ENCODE measurements around the gene LMF1. TPM values are rescaled to one million over a fixed set of nuclear protein-coding genes. Genes with fewer than 3 reads are reported as not detected.

LMF1 gene
- 10.2 TPM for total RNA-seq

DNA sequence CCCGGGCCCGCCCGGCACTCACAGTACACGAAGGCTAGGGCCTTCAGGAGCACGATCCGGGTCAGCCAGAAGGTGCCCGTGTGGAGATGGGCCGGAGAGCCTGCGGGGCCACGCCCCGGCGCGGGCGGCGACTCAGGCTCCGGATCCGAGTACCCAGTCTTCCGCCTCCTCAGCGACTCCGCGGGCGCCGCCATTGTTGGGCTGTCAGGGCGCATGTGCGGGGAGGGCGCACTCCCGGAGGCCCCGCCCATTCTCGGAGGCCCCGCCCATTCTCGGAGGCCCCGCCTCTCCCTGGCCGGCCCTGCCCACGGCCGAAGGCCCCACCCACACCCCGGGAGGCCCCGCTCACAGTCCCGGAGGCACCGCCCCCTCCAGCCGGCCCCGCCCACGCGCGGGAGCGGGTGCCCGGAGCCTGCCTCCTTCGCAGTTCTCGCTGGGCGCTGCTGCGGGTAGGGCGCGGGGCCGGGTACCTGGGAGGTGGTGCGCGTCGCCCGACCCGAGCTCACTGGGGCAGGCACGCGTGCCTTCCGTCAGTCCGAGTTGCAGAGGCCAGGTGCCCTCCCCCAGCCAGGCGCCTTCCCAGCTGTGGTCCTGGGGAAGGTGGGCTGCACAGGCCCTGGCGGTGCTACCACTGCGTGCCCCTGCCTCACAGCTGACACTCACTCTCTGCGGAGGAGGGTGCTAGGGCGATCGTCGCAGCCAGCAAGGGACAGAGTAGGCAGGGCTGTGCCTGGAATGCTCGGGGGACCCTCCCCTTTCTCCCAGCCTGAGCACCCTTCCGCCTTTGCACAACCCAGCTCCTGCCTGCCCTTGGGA lies at the start of gene LMF1:
Gene LMF1, minus strand, starts transcription at position 219 of the 816 bp plus-strand sequence. Its CDS starts 4 bp downstream, at position 215.
- DNase-seq (ENCODE audit: low spot score in 2 of 2) = peak; percentile 98 to 99
- no peak for FAIRE-seq

DNA sequence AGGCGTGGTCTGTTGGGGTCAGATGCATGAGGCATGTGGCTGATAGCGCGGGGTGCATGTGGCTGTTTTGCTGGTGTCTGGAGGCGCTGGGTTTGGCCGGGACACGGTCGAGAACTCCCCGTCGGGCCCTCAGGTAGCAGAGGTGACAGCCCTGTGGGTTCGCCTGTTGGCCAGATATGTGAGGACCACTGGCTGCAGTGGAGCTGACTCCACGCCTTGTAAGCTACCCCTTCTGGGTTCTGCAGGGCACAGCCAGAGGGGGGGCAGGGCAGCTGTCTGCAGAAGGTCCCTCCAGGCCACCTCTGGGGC lies 49.3 kb upstream of the LMF1 start:
- DNase-seq (ENCODE audit: low spot score in 2 of 2) = no peak

DNA sequence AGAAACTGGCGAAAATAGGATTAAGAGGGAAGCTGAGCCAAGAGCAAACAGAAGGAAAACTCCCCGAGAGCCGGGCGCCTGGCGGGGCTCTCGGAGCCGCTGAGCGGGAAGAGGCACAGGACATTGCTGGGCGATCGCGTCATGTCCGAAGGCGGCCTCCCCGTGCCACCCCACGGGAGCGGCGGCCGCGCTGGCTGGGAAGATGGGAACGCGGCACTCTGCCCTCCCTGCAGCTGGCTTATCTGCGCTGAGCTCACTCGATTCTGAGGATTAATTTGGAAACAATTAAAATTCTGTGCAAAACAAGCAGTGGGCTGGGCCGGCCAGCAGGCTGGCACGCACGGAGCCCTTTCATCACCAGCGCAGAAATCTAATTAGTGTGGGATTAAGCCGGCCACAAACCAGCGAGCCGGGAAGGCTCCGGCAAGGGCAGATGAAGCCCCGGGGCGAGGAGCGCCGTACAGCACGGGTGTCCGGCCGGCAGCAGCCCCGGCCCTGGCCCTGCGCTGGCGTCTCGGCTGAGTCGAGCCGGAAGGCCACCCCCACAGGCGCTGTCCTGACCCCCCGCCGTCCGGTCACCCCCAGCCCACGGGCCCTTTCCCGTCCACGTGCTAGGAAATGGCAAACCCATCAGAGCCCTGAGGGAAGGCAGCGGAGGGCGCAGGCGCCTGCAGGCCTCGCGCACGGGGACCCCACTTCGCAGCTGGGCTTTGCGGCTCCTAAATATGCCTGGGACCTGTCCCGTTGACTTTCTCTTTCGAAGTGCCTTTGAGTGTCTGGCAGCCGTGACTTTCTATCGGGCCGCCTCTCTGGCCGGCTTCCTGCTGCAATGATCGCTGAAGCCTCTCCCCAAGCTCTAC lies 48.7 kb upstream of the LMF1 start:
- FAIRE-seq = no peak
- DNase-seq (ENCODE audit: low spot score in 2 of 2) = peak; percentile 79 to 86

More for the DNA sequence above, 49.3 kb upstream of the LMF1 start:
- FAIRE-seq = no peak

DNA sequence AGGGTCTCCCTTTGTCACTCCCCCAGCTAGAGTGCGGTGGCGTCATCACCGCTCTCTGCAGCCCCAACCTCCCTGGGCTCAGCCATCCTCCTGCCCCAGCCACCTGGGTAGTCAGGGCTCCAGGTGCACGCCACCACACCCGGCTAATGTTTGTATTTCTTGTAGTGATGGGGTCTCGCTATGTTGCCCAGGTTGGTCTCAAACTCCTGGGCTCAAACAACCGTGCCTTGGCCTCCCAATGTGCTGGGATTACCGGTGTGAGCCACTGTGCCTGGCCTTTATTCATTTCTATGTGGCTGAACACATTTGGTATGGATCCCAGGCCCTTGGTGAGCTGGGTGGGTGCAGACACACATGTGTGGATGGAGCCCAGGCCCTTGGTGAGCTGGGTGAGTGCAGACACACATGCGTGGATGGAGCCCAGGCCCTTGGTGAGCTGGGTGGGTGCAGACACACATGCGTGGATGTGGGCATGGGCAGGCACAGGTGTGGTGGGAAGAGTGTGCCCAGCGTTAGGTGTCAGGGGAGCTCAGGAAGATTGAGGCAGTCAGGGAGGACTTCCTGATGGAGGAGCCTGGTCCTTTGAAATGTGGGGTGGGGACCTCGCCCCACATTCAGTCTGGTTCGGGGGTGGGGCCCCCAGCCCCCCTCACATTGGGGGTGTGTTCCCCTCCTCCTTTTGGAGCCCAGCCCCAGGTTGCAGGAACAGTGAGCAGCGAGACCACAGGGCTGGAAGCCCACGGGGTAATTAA lies 47.8 kb upstream of the LMF1 start:
- no peak for FAIRE-seq
- DNase-seq (ENCODE audit: low spot score in 2 of 2) = no peak

DNA sequence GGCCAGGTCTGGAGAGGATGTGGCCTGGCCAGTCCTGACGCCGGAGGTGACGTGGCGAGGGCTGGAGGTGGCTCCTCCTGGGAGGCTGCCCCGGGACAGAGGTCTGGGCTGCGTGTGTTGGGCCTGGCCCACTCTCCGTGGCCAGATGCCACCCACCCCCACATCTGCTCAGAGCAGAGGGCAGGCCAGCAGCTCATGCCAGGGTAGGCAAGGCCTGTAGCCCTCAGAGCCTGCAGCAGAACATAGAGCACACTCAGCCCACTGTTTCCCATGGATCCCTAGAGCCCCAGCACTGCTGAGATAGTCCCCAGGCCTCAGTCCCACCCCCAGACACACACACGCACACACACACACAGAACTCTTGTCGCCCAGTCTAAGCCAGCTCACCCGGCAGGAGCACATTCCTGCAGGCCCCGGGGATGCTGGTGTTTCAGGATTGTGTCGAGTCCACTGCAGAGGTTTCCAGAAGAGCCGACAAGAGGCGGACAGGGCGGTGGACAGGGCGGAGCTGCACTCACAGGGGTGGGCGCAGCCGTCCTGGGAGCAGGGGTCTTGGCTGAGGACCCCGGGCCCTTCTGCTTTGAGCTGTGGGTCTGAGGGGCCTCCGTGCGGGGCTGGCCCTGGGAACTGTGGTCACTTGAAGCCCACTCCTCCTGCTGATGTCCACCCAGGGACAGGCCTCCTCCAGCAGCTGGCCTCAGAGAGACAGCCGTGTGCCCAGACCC lies 44.1 kb upstream of the LMF1 start:
- FAIRE-seq = no peak
- DNase-seq (ENCODE audit: low spot score in 2 of 2) = no peak

DNA sequence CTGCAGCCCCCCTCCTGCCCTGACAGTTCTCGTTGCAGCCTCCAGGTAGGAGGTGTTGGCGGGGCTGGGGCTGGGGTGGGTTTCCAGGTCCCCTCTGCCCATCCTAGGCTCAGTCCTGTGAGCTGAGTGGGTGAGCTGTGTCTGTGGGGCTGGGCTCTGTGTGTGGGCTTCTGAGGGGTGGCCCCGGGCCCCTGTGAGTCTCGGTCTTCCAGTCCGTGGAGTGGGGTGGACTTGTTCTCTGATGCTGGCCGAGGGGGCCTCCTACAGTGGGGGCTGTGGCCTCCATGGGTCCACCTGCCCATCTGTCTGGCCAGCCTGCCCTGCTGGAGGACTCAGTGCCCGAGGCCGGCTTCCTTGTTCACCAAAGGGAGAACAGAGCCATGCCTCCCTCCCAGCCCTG lies 43.4 kb upstream of the LMF1 start:
- no peak for FAIRE-seq

DNA sequence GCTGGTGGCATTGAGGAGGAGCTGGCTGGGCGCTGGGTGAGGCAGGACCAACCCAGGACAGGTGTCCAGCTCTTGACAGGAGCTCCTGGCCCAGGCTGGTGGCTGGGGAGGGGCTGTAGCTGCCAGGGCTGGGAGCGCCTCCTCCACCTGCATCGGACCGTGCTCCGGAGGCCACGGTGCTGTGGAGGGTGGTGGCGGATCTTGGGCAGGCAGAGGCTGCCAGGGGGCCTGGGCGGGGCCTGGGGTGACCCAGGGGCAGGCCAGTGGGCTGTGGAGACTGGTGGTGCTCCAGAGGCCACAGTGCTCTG lies 42.8 kb upstream of the LMF1 start:
- FAIRE-seq (no peak), DNase-seq (ENCODE audit: low spot score in 2 of 2) (no peak)

More for the DNA sequence above, 43.4 kb upstream of the LMF1 start:
- DNase-seq (ENCODE audit: low spot score in 2 of 2) = no peak

DNA sequence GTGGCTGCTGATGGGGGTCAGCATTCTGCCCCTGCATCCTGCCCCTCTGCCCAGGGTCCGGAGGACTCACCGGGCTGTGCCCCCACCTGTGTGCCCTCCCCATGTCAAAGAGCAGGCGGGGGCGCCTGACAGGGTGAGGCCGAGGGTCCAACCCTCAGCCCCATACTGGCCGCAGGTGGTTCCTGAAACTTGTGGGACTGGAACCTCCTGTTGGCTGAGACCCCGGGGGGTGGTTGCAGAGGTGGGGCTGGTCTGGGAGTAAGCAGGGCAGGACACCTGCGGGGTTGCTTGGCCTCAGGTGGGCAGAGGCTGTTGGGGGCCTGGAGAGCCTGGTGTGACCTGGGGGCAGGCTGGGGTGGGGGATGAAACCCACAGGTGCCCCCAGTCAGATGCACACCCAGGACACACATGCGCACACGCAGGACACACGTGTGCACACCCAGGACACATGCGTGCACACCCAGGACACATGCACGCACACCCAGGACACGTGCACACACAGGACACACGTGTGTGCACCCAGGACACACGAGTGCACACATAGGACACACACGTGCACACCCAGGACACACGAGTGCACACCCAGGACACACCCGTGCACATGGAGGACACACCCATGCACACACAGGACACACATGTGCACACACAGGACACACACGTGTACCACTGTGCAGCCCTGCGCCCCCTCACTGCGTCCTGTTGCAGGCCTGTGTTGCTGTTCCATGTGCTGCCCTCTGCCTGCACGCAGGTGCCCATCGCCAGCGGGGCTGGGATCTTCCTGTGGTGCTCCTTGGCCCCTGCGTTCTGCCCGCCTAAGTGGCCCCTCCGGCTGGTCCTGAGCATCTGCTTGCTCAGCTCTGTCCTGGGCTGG lies 42.2 kb upstream of the LMF1 start:
- no peak for FAIRE-seq
- DNase-seq (ENCODE audit: low spot score in 2 of 2) = no peak

DNA sequence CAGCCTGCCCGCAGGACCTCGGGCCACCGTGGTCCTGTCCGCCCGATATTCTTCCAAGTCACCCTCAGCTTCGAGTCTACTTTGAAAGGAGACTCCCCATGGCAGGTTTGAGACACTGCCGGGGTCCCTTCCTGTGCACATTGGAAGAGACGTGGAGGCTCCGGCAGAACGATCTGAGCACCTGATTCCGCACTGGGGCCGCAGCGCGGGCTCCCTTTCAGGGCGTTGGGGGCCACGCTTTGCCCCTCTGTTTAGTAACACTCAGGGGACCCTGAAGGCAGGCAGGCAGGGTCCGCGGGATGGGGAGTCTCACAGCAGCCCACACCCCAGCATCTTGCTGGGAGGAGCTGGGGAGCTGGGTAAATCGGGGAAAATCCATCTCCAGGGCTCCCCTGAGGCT lies 41.4 kb upstream of the LMF1 start:
- FAIRE-seq (no peak), DNase-seq (ENCODE audit: low spot score in 2 of 2) (no peak)

DNA sequence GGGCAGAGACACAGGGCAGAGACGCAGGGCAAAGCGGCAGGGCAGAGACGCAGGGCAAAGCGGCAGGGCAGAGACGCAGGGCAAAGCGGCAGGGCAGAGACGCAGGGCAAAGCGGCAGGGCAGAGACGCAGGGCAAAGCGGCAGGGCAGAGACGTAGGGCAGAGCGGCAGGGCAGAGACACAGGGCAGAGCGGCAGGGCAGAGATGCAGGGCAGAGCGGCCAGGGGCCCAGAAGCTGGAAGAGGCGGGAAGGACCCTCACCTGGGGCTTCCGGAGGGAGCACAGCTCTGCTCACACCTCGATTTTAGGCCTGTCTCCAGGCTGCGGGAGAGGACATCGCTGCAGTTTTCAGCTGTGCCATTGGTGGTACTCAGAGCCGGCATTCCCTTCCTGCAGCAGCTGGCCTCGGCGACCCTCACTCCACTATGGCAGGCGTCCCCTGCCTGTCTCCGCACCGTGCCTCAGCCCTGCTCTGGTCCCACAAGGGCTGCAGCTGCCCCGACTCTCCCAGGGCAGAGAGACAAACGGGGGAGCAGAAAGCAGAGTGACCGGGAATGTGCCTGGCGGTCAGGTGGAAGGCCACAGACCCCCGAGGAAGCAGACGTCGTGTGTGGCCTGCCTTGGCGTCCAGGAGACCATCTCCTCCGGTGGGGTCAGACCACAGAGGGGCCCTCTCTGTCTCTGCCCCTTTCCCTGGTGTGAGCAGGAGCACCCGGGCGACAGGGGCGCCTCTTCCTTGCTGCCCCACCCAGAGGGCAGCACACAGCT lies 40.7 kb upstream of the LMF1 start:
- no peak for DNase-seq (ENCODE audit: low spot score in 2 of 2)
- FAIRE-seq = no peak

DNA sequence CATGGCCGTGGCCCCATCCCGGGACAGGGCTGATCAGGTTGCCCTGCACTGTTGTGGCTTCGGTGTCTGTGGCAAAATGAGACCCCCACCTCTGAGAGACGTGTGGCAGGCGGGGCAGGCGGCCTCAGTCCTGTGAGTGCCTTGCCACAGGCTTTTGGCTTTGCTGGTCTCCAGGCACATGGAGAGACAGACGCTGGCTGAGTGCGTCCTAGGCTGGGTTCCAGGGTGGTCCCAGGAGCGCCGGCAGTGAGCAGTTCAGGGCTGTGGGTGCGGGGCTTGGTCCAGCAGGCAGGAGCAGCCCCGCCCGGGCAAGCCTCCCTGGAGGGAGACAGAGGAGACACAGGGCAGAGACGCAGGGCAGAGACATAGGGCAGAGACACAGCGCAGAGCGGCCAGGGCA lies 40.0 kb upstream of the LMF1 start:
- FAIRE-seq = no peak
- no peak for DNase-seq (ENCODE audit: low spot score in 2 of 2)

DNA sequence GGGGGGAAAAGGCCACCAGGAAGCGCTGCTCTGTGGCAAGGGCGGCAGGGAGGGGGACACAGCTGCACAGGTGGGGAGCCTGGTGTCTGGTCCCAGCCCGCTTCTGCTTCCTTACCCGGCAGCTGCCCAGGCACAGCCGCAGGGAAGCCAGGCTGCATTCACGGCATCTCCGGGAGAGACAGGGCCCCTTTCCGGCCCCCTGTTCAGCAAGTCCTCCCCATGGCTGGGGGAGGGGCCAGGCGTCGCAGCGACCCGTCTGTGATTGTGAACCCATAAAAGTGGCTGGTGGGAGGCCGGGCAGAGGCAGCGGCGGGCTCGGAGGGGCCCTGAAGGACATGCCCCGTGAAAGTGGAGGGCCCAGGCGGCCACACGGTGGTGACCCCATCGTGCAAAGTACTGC lies 39.5 kb upstream of the LMF1 start:
- DNase-seq (ENCODE audit: low spot score in 2 of 2) (no peak), FAIRE-seq (no peak)

DNA sequence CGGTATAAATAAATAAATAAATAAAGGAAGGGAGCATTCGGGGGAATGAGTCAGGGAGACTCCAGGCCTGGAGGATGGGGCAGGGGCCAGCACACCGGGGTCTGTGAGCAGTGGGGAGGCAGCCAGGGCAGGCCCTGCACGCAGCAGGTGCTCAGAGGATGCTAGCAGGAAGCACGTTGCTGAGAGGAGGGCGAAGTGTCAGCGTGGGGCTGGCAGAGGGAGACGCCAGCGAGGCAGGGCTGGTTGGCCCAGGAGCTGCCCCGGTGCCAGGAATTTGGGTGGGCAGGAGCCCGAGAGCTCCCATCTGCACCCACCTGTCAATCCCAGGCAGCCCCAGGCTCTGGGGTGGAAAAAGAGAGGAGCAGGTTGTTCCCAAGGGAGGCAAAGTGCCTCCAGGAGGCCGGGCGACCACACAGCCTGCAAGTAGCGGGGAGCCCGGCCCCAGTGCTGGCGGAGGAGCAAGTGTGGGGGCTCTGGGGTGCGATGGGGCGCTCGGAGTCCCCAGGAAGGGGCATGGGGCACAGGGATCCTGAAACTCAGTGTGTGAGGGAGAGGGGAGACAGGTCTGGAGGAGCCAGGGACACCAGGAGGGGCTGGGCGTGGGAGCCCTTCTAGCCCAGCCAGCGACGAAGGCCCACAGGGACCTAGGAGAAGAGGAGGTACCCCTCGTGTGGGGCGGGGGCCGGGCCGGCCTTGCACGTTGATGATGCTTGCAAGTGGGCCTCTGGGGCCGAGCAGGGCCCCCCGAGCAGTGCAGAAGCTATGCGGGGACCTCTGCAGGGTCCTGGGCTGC lies 38.8 kb upstream of the LMF1 start:
- DNase-seq (ENCODE audit: low spot score in 2 of 2) (no peak), FAIRE-seq (no peak)

DNA sequence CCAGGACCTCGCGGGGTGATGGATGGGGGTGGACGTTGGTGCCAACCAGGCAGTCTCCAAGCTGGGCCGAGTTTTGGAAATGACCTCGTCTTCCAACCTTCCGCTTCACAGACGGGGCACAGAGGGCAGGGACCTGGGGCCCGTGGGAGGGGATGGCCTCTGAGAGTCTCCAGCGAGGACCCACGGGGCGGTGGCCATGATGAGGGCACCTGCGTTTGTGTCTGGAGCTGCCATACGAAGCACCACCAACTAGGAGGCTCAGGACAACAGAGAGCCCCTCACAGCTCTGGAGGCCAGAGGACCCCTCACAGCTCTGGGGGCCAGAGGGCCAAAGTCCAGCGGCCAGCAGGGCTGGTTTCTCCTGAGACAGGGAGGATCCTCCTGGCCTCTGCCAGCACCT lies 37.3 kb upstream of the LMF1 start:
- no peak for FAIRE-seq

DNA sequence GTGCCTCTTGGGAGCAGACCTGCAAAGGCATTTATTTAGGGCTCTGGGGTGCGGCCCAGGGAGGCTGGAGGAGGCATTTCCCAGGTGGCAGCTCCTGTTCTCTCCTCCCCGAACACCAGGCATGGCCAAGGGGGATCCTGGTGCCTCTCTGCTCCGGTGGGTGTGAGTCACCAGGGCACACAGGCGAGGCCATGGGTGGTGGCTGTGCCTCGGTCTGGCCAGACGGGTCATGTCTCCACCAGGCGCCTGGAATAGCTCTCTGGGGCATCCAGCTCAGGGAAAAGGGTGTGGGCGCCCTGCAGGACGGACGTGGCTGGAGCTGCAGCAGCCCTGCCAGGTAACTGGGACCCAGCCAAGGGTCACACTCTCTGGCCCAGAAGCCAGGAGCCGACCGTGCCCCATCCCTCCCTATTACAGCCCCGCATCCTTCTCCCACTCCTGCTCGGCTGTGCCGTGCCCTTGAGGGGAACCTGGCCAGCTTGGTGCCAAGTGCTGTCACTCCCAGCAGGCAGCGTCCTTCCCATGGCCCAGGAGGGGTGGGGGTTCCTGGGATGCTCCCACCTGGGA lies 36.6 kb upstream of the LMF1 start:
- no peak for DNase-seq (ENCODE audit: low spot score in 2 of 2)
- no peak for FAIRE-seq

More for the DNA sequence above, 37.3 kb upstream of the LMF1 start:
- no peak for DNase-seq (ENCODE audit: low spot score in 2 of 2)

DNA sequence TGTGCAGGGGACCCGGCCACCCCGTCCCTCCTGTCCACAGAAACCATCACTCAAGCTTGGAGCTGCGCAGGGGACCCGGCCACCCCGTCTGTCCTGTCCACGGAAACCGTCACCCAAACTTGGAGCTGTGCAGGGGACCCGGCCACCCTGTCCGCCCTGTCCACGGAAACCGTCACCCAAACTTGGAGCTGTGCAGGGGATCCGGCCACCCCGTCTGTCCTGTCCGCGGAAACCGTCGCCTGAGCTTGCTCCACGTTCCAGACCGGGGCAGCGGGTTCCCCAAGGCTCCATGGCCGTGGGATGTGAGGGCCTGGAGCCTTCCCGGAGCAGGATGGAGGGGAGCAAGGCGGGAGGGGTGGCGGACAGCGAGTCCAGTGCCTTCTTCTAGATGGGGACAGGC lies 36.0 kb upstream of the LMF1 start:
- no peak for FAIRE-seq
- DNase-seq (ENCODE audit: low spot score in 2 of 2) = no peak

DNA sequence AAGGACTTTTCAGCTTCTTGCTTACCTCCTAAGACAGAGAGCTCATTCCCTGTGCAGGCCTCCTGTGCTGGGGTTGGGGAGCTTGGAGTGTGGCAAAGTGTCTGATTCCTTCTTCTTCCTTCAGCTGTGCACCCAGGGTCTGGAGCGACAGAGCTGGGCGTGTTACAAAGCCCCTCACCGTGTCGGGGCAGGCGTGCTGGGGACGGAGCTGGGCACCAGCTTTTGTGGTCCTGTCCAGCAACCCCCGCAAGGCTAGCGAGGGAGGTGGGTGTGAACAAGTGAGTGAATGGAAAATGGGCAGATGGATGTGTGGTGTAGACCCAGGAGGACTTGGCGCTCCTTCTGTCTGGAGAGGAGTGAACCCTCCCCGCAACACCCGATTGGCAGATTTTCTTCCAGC lies 34.5 kb upstream of the LMF1 start:
- no peak for FAIRE-seq
- no peak for DNase-seq (ENCODE audit: low spot score in 2 of 2)

Measured in frontal cortex (tissue), 4 donors.